ENCODE results near the gene ARHGAP28.

The ARHGAP28 gene

GRCh38 chr18:6959110-6959509, 229.6 kb downstream of the ARHGAP28 start:
- TF ChIP-seq, protein P1, sequence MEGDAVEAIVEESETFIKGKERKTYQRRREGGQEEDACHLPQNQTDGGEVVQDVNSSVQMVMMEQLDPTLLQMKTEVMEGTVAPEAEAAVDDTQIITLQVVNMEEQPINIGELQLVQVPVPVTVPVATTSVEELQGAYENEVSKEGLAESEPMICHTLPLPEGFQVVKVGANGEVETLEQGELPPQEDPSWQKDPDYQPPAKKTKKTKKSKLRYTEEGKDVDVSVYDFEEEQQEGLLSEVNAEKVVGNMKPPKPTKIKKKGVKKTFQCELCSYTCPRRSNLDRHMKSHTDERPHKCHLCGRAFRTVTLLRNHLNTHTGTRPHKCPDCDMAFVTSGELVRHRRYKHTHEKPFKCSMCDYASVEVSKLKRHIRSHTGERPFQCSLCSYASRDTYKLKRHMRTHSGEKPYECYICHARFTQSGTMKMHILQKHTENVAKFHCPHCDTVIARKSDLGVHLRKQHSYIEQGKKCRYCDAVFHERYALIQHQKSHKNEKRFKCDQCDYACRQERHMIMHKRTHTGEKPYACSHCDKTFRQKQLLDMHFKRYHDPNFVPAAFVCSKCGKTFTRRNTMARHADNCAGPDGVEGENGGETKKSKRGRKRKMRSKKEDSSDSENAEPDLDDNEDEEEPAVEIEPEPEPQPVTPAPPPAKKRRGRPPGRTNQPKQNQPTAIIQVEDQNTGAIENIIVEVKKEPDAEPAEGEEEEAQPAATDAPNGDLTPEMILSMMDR (IDR thresholded peaks at IDR 0.05; ENCODE audit: control insufficient read depth, insufficient read depth, low read depth, low read length, missing control alignments): no peak
- no peak for DNase-seq (ENCODE audit: low read depth)

GRCh38 chr18:6960124-6960523, 230.6 kb downstream of the ARHGAP28 start:
- TF ChIP-seq, protein P1 (IDR thresholded peaks at IDR 0.05; ENCODE audit: control insufficient read depth, insufficient read depth, low read depth, low read length, missing control alignments): no peak
- no peak overlapping the region for H3K4me3 ChIP-seq (ENCODE audit: control insufficient read depth, low read depth, low read length)
- no peak for DNase-seq (ENCODE audit: low read depth)

More at GRCh38 chr18:6959110-6959509, 229.6 kb downstream of the ARHGAP28 start:
- no peak overlapping the region for H3K4me3 ChIP-seq (ENCODE audit: control insufficient read depth, low read depth, low read length)

DNA sequence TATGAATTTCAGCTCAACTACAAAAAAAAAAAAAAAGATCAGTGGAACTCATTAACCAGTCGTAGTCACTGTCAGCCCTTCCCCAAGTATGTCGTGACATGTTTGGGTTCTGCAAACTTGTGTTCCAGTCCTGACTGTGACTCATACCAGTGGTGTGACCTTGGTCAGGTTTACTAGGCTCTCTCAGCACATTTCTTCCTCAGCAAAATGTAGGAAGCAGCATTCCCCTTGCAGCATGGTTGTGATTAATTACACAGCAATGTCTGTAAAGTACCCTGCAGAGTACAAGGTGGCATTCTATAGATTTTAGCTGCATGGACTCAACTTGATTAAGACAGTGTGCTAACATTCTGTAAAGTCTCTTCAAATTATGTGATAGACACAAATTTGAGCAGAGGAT, 231.1 kb downstream of the ARHGAP28 start:
- TF ChIP-seq, protein P1 (IDR thresholded peaks at IDR 0.05; ENCODE audit: control insufficient read depth, insufficient read depth, low read depth, low read length, missing control alignments): no peak
- no peak overlapping the region for H3K4me3 ChIP-seq (ENCODE audit: control insufficient read depth, low read depth, low read length)
- peak; percentile 49 for DNase-seq (ENCODE audit: low read depth)

GRCh38 chr18:6961331-6961730, 231.8 kb downstream of the ARHGAP28 start:
- H3K4me3 ChIP-seq (ENCODE audit: control insufficient read depth, low read depth, low read length): no peak overlapping the region
- TF ChIP-seq, protein P1 (IDR thresholded peaks at IDR 0.05; ENCODE audit: control insufficient read depth, insufficient read depth, low read depth, low read length, missing control alignments): no peak
- no peak for DNase-seq (ENCODE audit: low read depth)

DNA sequence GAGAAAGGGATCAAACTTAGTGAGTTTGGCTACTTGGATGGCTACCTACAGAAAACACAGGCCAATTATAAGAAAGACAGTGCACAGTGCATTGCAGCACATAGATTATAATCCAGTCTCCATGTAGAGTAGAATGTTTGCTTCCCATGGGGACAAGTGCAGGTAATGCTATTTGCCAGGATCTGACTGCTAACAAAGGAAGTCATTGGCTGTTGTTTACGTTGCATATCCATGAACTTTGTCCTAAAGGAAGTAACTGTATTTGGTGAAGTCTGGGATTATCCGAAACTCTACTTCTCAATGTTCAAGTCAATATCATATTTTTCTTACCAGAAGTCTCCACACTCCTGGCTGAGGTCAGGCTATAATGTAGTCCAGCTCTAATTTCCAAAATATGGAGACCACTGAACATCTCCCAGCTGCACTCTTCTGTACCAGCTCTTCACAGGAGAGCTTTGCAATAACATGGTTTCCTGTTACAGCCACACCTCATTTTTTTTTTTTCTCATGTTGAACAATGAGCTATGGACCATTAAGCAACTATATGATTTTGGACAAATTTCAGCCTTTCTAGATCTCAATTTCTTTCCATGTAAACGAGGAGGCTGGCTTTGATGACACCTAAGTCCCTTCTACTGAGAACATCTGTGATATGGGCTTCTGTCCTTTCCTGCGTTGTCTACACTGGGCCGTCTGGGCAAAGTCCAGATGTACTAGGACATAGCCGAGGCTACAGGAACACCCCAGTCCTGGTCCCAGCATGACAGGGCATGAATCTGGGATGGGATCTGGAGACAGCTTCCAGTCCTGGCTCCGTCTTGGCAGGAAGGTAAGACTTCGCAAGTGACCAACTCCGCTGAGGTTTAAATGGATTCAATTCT, 233.3 kb downstream of the ARHGAP28 start:
- H3K4me3 ChIP-seq (ENCODE audit: control insufficient read depth, low read depth, low read length): no peak overlapping the region
- TF ChIP-seq, protein P1 (IDR thresholded peaks at IDR 0.05; ENCODE audit: control insufficient read depth, insufficient read depth, low read depth, low read length, missing control alignments): no peak
- DNase-seq (ENCODE audit: low read depth): no peak

DNA sequence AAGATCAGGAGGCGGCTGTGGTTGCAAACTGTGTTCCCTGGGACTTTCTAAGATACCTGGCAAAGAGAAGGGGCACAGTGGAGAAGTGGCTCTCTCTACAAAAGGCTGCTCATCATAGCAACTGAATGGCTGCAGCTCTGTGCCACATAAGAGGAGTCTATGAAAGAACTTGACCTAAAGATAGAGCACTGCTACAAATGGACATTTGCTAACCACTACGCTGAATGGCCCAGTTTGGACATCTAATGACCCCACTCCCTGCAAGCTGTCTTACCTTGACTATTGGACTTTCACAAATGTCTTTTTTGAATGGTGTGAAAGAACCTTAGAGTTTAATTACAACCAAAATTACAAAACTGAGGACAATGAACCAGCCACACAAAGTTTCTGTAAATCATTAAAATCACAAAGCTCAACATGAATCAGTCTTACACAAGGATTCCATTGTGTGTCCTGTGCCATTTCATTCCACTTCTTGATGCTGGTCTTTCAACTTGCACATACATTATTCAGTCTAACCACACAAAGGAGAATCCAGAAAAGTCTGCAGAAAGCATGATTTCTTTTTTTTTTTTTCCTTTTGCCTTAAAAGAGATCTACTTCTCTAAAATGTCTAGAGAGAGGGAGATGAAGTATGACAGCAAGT, 234.1 kb downstream of the ARHGAP28 start:
- TF ChIP-seq, protein P1 (IDR thresholded peaks at IDR 0.05; ENCODE audit: control insufficient read depth, insufficient read depth, low read depth, low read length, missing control alignments): no peak
- no peak for DNase-seq (ENCODE audit: low read depth)

More for the DNA sequence above, 234.1 kb downstream of the ARHGAP28 start:
- no peak overlapping the region for H3K4me3 ChIP-seq (ENCODE audit: control insufficient read depth, low read depth, low read length)
